ENCODE measurements around the gene AP2A1.

The AP2A1 gene

DNA sequence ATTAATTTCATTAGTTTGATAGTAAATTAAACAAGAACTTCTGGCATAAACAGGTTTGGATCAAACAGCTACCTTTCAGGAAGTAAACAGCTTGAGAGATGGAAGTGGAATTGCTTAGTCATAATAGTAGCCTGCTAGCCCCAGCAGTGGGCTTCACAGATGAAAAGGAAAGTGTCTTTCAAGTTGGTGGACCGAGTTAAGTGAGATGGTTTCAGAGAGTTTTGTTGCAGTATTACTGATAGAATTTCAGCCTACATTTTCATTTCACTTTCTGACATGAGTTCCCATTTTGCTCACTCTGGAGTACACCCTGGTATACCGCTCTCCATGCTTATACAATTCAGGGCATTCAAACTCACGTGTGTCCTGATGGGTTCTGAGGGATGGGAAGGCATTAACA lies 82.1 kb downstream of the AP2A1 start:
- no peak for TF ChIP-seq CSDC2 (CRISPR knock-in tag; IDR thresholded peaks at IDR 0.05)
- TF ChIP-seq ZC3H10 (CRISPR knock-in tag; IDR thresholded peaks at IDR 0.05): no peak
- no peak for TF ChIP-seq RARB (CRISPR knock-in tag; IDR thresholded peaks at IDR 0.05)
- no peak for TF ChIP-seq TCF4 (CRISPR knock-in tag; IDR thresholded peaks at IDR 0.05; ENCODE audit: borderline replicate concordance)
- TF ChIP-seq OSR1 (CRISPR knock-in tag; IDR thresholded peaks at IDR 0.05): no peak
- TF ChIP-seq ARNTL (CRISPR knock-in tag; IDR thresholded peaks at IDR 0.05; ENCODE audit: borderline replicate concordance, low read depth): no peak
- no peak for TF ChIP-seq TOX (CRISPR knock-in tag; IDR thresholded peaks at IDR 0.05; ENCODE audit: borderline replicate concordance)
- no peak for TF ChIP-seq TSHZ2 (CRISPR knock-in tag; IDR thresholded peaks at IDR 0.05)
- TF ChIP-seq POU6F1 (CRISPR knock-in tag; IDR thresholded peaks at IDR 0.05; ENCODE audit: borderline replicate concordance, low read depth): no peak
- TF ChIP-seq ISL1 (CRISPR knock-in tag; IDR thresholded peaks at IDR 0.05): no peak
- no peak for TF ChIP-seq ZNF8 (CRISPR knock-in tag; IDR thresholded peaks at IDR 0.05)
- TF ChIP-seq BACH2 (CRISPR knock-in tag; IDR thresholded peaks at IDR 0.05; ENCODE audit: borderline replicate concordance): no peak
- TF ChIP-seq, protein P1, sequence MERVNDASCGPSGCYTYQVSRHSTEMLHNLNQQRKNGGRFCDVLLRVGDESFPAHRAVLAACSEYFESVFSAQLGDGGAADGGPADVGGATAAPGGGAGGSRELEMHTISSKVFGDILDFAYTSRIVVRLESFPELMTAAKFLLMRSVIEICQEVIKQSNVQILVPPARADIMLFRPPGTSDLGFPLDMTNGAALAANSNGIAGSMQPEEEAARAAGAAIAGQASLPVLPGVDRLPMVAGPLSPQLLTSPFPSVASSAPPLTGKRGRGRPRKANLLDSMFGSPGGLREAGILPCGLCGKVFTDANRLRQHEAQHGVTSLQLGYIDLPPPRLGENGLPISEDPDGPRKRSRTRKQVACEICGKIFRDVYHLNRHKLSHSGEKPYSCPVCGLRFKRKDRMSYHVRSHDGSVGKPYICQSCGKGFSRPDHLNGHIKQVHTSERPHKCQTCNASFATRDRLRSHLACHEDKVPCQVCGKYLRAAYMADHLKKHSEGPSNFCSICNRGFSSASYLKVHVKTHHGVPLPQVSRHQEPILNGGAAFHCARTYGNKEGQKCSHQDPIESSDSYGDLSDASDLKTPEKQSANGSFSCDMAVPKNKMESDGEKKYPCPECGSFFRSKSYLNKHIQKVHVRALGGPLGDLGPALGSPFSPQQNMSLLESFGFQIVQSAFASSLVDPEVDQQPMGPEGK (CRISPR knock-in tag; IDR thresholded peaks at IDR 0.05; ENCODE audit: borderline replicate concordance): no peak
- no peak for ATAC-seq

GRCh38 chr19:49849433-49850220 lies 82.8 kb downstream of the AP2A1 start:
- TF ChIP-seq RARB (CRISPR knock-in tag; IDR thresholded peaks at IDR 0.05): no peak
- no peak for TF ChIP-seq GLIS3 (CRISPR knock-in tag; IDR thresholded peaks at IDR 0.05)
- TF ChIP-seq PPARA (CRISPR knock-in tag; IDR thresholded peaks at IDR 0.05; ENCODE audit: borderline replicate concordance): no peak
- TF ChIP-seq ZNF70 (CRISPR knock-in tag; IDR thresholded peaks at IDR 0.05): no peak
- no peak for TF ChIP-seq ZFP30 (CRISPR knock-in tag; IDR thresholded peaks at IDR 0.05)
- no peak for TF ChIP-seq ZFP3 (CRISPR knock-in tag; IDR thresholded peaks at IDR 0.05)
- no peak for TF ChIP-seq ZNF8 (CRISPR knock-in tag; IDR thresholded peaks at IDR 0.05)
- no peak for TF ChIP-seq CSDC2 (CRISPR knock-in tag; IDR thresholded peaks at IDR 0.05)
- TF ChIP-seq, protein P2, sequence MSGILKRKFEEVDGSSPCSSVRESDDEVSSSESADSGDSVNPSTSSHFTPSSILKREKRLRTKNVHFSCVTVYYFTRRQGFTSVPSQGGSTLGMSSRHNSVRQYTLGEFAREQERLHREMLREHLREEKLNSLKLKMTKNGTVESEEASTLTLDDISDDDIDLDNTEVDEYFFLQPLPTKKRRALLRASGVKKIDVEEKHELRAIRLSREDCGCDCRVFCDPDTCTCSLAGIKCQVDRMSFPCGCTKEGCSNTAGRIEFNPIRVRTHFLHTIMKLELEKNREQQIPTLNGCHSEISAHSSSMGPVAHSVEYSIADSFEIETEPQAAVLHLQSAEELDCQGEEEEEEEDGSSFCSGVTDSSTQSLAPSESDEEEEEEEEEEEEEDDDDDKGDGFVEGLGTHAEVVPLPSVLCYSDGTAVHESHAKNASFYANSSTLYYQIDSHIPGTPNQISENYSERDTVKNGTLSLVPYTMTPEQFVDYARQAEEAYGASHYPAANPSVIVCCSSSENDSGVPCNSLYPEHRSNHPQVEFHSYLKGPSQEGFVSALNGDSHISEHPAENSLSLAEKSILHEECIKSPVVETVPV (CRISPR knock-in tag; IDR thresholded peaks at IDR 0.05): no peak
- TF ChIP-seq TSHZ2 (CRISPR knock-in tag; IDR thresholded peaks at IDR 0.05): no peak
- TF ChIP-seq TCF4 (CRISPR knock-in tag; IDR thresholded peaks at IDR 0.05; ENCODE audit: borderline replicate concordance): no peak
- no peak for TF ChIP-seq ESRRG (CRISPR knock-in tag; IDR thresholded peaks at IDR 0.05)
- TF ChIP-seq, protein P1 (CRISPR knock-in tag; IDR thresholded peaks at IDR 0.05; ENCODE audit: borderline replicate concordance): no peak
- no peak for TF ChIP-seq ZC3H10 (CRISPR knock-in tag; IDR thresholded peaks at IDR 0.05)
- TF ChIP-seq POU6F1 (CRISPR knock-in tag; IDR thresholded peaks at IDR 0.05; ENCODE audit: borderline replicate concordance, low read depth): no peak
- TF ChIP-seq BACH2 (CRISPR knock-in tag; IDR thresholded peaks at IDR 0.05; ENCODE audit: borderline replicate concordance): no peak
- TF ChIP-seq ISL1 (CRISPR knock-in tag; IDR thresholded peaks at IDR 0.05): no peak
- no peak for TF ChIP-seq SNAI2 (CRISPR knock-in tag; IDR thresholded peaks at IDR 0.05)
- TF ChIP-seq ARNTL (CRISPR knock-in tag; IDR thresholded peaks at IDR 0.05; ENCODE audit: borderline replicate concordance, low read depth): no peak
- TF ChIP-seq TOX (CRISPR knock-in tag; IDR thresholded peaks at IDR 0.05; ENCODE audit: borderline replicate concordance): no peak
- no peak for ATAC-seq

All from SK-N-SH treated with all-trans-retinoic acid at 6 μM for 48 hours (cell line).